ENCODE results near the gene ABCB4.

ABCB4 gene

DNA sequence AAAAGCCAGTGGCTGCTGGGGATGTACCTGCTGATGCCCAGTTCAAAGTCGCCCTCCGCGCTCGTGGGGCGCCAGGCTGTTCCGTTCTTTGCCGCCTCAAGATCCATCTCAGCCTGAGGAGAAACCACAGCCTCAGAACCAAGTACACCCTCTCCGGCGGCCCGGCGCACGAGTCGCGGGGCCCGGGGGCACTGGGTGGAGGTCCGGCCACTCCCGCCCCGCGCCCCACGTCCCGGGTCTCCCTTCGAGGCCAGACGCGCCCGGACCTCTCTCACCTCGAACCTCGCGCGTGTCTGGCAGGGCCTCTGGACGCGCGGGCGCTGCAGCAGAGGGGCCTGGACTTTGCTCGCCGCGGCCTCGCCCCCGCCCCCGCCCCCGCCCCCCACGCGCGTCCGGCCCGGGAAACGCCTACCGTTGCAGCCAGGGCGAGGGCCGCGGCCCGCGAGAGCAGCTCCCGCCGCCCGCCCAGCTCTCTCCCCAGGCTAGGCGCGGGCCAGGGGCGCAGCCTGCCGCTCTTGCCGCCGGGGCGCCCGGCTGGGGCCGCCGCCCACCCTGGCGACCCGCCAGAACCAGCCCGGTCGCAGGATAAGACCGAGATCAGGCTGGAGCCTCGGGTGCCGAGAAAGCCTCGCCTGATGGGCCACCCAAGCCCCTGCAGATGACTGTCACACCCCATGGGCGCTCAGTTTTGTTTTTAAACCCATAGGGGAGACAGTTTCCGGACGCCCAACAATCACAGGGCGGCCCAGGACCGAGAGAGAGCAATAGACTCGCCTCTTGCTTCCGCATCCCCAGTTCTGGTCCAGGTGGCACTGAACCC is at the start of gene ABCB4:
TSS of gene ABCB4 (minus strand) at position 322 of the 820 bp plus-strand sequence. CDS start at position 107, 215 bp downstream.
- no peak for DNase-seq

DNA sequence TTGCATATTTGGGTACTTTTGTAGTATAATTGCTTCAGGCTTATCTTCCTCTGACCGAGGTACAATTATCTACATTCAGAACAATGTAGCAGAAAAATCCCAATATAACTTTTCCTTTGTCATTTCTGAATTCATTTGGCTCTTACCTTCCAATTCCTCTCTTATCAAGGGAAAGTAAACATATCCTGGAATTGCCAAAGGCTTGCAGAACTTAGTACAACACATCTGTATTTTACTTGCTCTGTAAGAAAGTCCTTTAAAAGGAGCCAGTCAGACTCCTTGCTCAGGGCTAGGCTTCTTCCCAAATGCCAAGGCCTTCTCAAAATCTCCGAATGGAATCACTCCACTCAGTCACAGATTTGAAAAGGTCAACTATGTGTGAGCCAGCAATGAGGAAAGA is 43.3 kb upstream of the ABCB4 start:
- DNase-seq, result no peak

DNA sequence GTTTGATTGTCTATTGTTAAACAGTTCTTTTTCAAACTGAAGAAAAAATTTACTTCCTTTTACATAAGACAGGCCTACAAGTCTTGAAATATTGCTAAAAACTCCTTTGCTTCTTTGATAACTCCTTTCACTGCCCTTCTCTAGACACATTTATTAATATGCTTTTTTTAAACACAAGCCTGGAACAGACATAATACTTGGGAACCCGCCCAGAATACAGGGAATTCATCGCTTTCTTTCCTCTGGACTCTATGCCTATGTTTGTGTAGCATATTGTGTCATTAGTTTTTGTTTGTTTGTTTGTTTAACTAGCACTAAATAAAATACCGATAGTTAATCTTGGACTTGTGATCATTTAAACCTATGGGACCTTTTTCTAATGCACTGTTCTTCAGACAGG is 42.4 kb upstream of the ABCB4 start:
- DNase-seq, result no peak

DNA sequence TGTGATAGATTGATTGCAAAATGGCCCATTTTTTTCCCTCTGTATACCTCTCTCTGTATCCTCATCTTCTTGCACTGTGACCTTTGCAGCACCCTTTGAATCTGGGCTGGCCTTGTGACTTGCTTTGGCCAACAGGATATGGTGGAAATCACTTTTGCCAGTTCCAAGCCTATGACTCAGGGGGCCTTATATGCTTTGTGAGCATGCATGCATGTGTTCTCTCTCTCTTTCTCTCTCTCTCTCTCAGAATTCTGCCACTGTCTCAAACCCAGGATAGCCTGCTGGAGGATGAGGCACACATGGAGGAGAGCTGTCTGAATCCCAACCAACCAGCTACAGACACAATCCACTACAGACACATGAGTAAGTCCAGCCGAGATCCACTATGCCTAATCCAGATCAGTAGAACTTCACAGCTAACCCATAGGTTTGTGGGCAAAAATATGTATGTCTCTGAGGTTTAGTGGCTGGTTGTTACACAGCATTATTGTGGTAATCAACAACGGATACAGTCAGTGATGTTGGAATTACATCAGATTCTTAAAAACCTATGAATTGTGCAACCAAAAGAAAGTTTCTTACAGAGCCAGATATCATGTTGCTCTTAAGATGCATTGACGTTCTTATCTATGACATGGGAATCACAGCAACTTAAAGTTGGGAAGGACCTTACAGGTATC is 41.8 kb upstream of the ABCB4 start:
- no peak for DNase-seq

DNA sequence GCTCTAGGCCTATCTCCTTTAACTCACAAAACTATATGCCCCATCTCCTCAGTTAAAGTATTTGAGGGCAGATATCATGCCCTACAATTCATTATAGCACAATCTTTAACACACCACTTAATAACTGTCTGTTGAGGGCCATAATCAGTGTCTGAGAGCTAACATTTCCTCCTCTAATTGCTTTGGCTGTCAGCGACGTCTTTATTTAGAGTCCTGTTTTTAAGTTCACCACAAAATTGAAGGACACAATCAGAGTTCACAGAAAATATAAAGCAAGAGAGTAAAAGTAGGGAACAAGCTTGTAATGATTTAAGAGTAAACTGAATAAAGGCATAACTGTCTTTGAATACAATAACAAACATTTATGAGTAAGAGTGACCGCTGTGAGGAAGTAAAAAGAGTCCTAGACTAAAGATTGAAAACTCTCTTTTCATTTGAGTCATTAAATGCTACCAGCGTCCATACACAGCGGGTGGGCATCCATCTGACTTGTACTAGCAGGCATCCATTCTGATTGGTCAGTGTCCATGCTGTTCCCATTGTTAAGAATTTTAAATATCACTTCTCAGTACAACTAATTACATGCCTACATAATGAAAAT is 38.4 kb upstream of the ABCB4 start:
- no peak for DNase-seq

DNA sequence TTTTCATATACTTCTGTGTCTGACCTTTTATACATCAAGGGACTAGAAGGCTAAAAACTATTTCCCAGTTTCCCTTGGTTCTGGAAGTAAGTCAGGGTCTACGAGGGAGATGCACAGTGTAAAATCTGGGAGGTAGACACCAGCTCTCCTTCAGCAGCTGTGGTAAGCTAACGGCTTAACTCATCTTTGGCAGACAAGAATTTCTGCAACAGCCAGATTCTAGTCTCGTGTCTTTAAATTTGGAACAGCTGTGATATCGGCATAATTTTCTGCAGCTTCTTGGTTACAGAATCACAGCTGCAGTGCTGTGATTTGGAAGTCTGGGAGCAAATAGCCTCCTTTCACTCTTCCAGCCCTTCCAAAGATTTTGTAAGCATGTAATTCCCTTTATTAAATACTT is 37.4 kb upstream of the ABCB4 start:
- no peak for DNase-seq

DNA sequence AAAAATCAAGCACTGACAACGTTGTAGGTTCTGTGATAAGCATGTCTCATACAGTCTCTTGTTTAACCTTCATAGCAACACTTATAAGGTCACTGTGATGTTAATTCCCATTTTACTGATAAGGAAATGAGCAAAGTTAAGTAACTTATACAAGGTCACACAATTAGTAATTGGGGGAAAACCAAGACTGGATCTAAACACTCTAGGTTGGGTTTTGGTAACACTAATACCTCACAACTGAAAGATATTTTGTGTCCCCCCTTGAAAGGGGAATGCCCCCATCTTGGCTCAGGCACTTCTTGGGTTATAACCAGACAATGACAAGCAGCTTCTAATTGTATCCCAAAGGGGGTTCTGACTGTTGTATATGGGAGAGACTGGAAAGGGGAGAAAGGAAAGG is 36.0 kb upstream of the ABCB4 start:
- no peak for DNase-seq

DNA sequence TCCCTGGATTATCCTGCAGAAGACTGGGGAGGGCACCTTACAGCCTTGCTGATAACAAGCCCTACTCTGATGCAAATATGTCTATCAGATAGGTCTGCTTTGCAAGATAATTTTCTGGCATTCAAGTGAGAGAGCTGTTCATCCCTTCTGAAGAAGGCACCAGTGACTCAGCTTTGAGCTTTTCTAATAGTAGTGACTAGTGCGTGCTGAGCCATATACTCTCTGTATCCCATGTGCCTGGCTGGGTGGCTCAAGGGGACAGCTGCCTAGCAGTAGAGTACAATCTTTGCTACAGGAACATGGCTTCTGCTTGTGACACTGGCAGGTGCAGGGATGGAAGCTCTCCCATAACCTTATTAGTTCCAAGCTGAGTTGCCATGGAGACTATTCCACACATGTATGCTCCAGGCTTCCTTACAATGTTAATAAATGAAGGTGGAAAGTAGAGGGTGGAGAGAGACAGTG is 35.0 kb upstream of the ABCB4 start:
- no peak for DNase-seq

DNA sequence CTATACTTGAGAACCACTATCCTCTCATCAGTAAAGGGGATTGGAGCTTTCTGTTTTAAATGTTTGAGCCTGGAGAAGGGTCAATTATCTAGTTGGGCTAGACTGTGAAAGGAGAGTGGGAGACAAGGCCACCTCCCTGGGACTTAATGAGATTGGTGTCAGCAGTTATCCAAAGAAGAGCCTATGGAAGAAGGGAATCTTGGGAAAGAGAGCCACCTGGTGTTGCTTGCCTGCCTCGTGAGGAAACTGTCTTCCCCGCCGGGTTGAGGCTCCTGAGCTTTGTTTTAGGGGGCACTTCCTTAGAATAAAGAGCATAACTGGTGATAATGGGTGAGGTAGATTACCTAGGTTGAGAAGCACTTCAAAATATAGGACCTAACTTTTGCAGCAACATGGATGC is 32.0 kb upstream of the ABCB4 start:
- no peak for DNase-seq

DNA sequence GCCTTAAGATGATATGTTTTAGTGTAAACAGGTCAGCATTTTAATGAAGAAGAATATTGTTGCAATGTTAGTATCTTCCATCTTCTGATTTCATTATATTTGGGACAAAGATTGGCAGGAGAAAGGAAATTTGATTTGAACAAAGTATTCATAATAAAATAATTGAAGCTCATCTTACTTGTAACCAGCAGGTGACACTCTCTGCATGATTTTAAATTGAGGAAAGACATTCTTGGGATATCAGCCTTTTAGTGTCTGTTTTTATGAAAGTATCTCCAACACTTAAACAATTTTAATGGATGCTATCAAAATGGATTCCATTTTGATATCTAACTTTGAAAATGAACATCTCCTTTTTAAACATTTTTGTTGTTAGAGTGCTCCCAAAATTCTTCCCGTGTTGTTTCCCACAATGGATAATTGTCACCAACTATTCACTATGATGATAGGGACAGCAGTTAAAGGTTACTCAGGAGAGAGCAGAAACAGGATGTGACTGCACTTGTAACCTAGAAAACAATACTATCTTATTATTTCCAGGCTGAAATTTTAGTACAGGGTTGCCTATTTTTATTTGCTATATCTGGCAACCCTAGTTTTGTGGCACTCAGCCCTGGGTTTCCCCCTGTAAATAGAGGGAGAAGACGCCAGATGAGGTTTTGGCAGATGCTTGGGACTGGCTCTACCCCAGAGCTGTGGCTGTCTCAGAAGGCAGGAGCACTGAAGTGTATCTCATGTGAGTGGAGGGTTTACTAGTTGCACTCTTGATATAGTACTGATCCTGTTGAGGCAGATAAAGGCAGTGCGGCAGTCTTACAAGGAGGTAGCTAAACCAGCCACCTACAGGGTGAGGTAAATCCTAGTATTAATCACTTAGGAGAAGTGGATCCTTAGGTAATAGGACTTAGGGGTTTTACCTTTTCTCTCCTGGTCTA is 31.0 kb upstream of the ABCB4 start:
- no peak for DNase-seq

DNA sequence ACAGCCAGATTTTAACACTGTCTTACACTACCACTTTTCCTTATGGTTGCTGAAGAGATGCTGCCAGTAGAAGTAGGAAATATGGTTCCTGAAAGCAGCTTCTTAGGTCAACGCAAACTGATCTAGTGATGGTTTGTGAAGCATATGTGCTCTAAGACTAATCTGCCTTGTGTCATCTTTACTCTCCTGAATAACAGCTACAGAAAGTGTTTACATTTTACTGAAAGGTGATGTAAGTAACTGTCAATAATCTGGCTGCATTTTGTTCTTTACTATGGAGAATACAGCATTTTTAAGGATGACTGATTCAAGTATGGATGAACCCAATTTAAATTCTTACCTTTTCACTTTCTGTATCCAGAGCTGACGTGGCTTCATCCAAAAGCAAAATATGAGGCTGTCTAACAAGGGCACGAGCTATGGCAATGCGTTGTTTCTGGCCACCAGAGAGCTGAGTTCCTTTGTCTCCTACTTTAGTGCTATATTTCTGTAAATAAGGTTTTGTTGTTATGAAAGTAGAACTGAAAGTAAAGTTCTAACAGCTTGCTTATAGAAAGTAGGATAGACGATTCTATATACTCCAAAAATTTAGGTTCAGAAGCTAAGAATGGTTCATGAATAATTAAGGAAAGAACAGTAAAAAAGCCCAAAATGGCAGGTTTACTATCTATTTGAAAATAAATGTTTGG is 30.2 kb upstream of the ABCB4 start:
- no peak for DNase-seq

DNA sequence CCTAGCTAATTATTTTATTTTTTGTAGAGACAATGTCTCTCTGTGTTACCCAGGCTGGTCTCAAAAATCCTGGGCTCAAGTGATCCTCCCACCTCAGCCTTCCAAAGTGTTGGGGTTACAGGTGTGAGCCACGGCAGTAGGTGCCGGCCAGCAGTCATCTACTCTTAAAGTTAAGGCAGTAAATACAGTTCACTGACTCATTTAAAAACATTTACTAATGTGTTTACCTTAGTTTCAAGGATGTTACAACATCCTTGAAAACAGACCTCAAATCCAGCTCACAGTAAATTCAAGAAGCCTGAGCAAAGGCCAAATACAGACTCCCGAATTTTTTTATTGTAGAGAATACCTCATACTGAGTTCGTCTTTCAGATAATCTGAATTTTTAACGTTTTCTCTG is 29.6 kb upstream of the ABCB4 start:
- DNase-seq, result no peak

DNA sequence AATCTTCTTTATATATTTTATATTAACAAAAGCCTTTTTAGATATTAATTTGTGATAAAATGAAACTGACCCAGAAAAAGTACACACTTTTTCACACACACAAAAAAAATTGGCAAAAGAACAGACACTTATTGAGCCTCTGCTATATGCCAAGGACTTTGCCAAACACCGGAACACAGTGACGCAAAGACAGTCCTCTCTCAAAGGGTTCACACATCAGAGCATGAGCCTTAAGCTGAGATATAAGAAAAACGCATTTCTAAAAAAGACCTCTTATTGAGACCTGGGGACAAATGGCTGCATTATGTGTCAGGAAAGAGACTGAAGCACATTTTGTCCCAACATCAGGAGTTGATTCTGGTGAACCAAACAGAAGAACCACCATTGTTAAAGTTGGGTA is 24.0 kb upstream of the ABCB4 start:
- DNase-seq, result no peak

DNA sequence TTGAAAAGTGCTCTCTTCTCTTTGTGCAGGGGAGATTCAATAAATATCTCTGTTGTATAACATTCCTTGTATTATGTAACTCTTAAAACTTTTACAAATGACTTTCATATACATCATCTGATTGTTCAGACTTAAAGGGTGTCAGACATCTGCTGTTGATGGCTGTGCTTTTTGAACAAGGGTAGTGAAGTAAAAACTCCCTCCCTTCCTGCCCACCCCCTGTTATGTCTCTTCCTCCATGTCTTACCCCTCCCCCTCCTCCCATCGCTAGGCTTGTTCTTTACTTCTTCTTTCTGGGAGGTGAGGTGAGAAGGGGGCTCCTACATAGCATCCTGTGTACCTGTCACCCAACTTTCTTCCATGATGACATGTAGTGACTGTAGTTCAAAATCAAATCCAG is 23.4 kb upstream of the ABCB4 start:
- DNase-seq, result no peak

DNA sequence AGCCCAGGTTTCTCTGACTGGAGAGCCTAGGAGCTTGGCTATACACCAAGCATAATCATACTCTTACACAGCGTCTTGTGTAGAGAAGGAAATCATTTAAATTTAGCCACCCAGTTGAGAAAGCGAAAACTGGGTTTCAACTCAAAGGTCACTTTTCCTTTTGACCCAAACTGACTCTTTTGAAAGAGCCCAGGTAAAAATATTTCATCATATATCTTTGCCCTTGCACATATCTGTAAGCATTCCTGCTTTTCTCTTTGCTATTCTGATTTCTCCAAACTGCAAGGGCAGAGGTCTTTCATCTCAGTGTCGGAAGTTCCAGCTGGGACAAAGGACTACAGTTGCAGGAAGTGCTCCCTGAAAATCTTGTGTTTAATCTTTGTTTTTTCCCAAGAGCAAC is 22.0 kb upstream of the ABCB4 start:
- no peak for DNase-seq

DNA sequence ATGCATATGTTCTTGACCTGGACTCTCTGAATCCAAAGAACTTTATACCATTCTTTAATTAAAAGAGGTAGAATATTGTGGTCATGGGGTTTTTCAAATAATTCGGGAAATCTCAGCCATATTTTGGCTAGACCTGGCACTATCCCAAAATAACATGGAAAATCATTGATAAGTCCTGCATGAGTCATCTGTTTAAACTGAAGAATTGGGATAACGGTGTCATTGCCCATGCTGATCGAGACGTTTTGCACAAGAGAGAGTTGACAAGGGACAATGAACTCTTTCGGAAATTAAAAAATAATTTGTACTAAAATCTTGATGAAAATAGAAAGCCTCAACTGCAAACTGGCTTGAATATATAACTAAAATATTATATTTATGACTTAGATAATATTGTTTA is 19.9 kb upstream of the ABCB4 start:
- no peak for DNase-seq

DNA sequence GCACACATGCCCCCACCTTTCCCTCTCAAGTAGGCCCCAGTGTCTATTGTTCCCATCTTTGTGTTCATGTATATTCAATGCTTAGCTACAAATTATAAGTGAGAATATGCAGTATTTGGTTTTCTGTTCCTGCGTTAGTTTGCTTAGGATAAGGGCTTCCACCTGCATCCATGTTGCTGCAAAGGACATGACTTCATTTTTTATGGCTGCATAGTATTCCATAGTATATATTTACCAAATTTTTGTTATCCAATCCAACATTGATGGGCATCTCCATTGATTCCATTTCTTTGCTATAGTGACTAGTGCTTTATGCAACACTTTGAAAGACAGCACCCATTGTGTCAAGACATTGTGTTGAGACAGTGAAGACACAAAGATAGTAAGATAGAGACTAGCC is 19.0 kb upstream of the ABCB4 start:
- DNase-seq, result no peak

DNA sequence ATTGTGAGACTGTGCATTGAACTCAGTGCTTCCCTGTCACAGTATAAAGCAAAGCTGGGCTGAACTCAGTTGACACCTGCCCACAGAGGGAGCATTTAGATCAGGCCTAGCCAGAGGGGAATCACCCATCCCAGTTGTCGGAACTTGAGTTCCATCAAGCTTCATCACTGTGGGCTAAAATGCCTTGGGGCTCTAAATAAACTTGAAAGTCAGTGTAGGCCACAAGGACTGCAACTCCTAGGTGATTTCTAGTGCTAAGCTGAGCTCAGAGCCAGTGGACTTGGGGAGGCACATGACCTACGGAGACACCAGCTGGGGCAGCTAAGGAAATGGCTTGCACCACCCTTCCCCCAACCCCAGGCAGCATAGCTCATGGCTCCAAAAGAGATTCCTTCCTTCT is 7.7 kb upstream of the ABCB4 start:
- no peak for DNase-seq

DNA sequence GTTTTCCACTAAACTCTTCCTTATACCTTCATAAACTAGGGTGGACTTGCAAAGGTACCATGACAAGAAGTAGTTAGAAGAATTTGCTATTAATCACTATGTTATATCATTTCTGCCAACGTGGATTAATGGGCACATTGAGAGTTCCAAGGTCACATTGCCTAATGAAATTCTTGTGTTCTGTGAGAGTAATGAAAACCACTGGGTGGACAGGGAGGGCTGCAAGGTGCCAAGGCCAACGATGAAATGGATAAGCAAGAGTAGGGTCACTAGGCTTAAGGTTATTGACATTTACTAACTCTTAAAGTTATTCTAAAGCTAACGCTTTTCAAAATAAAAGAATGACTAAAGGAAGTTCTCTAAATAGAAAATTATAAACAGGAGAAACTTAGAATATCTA is 6.6 kb upstream of the ABCB4 start:
- DNase-seq, result no peak

DNA sequence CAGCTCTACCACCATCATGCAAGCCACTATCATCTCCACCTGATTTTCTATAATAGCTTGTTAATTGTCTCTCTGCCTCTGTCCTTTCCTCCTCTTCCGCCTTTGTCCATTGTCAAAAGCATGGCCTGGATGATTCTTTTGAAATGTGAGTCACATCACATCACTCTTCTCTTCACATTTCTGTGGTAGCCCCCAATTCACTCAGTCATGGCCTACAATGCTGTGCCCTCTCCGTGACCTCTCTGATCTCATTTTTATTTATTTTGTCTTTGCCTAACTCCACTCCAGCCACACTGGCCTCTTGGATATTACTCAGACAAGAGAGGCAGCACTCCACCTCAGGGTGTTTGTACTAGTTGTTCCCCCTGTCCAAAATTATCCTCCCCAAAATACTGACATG is 4.9 kb upstream of the ABCB4 start:
- DNase-seq, result no peak

DNA sequence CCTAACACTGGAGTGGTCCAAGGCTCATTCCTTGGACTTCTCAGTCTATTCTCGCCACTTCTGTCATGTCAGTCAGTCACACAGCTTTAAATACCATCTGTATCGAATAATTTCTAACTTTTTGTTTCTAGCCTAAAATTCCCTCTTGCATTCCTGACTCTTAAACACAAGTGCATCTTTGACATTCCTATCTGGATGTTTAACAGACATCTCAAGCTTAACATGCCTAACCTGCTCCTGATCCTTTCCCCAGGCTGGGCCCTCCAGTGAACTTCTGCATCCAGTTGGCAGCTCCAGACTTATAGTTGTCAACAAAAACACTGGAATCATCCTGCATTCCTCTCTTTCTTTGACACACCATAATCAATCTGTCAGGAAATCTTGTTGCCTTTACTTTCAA is 4.5 kb upstream of the ABCB4 start:
- no peak for DNase-seq

DNA sequence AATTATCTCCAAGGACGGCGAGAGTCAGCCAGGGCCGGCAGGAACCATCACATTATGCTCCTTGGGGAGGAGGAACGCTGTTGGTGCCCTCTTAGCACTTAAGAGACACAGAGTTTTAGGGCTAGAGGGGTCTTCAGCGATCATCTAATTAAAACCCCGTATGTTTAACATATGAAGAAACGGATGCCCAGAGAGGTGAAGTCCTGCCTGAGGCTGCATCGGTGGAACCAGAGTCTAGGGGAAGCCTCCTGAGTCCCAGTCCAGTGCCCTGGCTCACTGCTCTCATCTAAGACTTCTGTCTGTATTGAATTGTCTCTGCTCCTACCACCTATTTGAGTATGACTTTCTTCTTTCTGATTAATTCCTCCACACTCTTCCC is 688 bp upstream of the ABCB4 start:
- DNase-seq, result no peak

Measured in activated CD8-positive, alpha-beta memory T cell treated with anti-CD3 and anti-CD28 coated beads, Interleukin-2, amount 50 U/mL, for 48 hours (primary cell).